ENCODE data around the gene TMEM242.

DNA sequence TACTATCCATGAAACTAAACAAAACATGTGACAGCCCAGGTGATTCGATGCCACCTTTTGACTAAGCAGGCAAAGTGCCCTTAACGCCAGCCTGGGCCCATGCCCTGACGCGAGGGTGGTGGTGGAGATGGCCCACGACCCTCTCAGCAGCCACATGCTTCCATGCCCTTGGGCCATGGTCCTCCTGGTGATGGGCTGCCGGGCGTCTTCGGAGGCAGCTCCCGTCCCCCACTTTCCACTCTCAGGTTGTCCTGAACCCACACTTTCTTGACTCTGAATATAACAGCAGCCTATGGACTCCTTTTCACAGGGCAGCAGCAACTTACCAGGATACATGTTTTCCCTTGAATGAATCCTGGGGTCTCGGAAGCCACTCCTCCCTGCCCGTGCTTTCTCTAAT, 33.6 kb downstream of the TMEM242 start:
- TF ChIP-seq, protein P1, sequence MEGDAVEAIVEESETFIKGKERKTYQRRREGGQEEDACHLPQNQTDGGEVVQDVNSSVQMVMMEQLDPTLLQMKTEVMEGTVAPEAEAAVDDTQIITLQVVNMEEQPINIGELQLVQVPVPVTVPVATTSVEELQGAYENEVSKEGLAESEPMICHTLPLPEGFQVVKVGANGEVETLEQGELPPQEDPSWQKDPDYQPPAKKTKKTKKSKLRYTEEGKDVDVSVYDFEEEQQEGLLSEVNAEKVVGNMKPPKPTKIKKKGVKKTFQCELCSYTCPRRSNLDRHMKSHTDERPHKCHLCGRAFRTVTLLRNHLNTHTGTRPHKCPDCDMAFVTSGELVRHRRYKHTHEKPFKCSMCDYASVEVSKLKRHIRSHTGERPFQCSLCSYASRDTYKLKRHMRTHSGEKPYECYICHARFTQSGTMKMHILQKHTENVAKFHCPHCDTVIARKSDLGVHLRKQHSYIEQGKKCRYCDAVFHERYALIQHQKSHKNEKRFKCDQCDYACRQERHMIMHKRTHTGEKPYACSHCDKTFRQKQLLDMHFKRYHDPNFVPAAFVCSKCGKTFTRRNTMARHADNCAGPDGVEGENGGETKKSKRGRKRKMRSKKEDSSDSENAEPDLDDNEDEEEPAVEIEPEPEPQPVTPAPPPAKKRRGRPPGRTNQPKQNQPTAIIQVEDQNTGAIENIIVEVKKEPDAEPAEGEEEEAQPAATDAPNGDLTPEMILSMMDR (IDR thresholded peaks at IDR 0.05) = no peak
- TF ChIP-seq POLR2A (IDR thresholded peaks at IDR 0.05) = no peak

Measured in right lobe of liver (tissue), 4 donors.